Activated B cell treated with CpG ODN at 0.5 μM for 24 hours (primary cell): Measurements from ENCODE around the gene STK25. TPM values are rescaled to one million over a fixed set of nuclear protein-coding genes. Genes with fewer than 3 reads are reported as not detected.
A peak's percentile ranks its signal among the peaks of the same experiment; 100 is the strongest.

Experiments used
- ATAC-seq: fragments of 200-7000 bp; cut with Tn5 transposase; one replicate; pipeline ENCODE4 v1.10.0; 2021; ENCODE audit warnings: low read depth, mild to moderate bottlenecking, moderate library complexity
- CTCF ChIA-PET: fragments of 350-600 bp; sonication (Branson Sonifier 250); formaldehyde crosslinking; loops from one replicate; lab custom pipeline; 2021; ENCODE audit warnings: antibody characterized with exemption; lab: Charles Lee
- POLR2A ChIA-PET: fragments of 350-600 bp; sonication (Branson Sonifier 250); formaldehyde crosslinking; loops from one replicate; lab custom pipeline; 2021; ENCODE audit warnings: antibody characterized with exemption; lab: Charles Lee
- DNase-seq: peaks from one replicate; pipeline ENCODE4 v3.0.0; 2022
- H3K27ac Mint-ChIP-seq: one replicate; pipeline ENCODE4 v1.8.0; 2020; ENCODE audit warnings: mixed read lengths
- H3K27me3 Mint-ChIP-seq: one replicate; pipeline ENCODE4 v1.8.0; 2021; ENCODE audit warnings: mixed read lengths
- H3K36me3 Mint-ChIP-seq: one replicate; pipeline ENCODE4 v1.8.0; 2021; ENCODE audit warnings: low read depth, mixed read lengths
- H3K4me1 Mint-ChIP-seq: one replicate; pipeline ENCODE4 v1.8.0; 2021; ENCODE audit warnings: mixed read lengths
- H3K4me3 Mint-ChIP-seq: one replicate; pipeline ENCODE4 v1.8.0; 2020; ENCODE audit warnings: mild to moderate bottlenecking, mixed read lengths
- H3K9me3 Mint-ChIP-seq: one replicate; pipeline ENCODE4 v1.8.0; 2020; ENCODE audit warnings: mixed read lengths
- CTCF ChIP-seq: fragments of 200-600 bp; IDR thresholded peaks from one replicate; pipeline ENCODE4 v1.8.0; 2022; ENCODE audit warnings: antibody characterized with exemption, mild to moderate bottlenecking
- intact Hi-C: fragments of 100-400 bp; cut with micrococcal nuclease; formaldehyde crosslinking; loops from one replicate; pipeline ENCODE4 v1.15.1; 2024
- total RNA-seq: library from RNA; stranded (reverse); gene quantifications from 2 replicates; pipeline ENCODE4 v1.2.3, GENCODE V29; 2022

STK25 gene
- total RNA-seq, 1 donor from 2014 or later = 151 TPM

GRCh38 chr2:241547781-241548450 lies 39.5 kb upstream of the STK25 start:
- intact Hi-C loops = no loop called here
- no peak for DNase-seq
- CTCF ChIA-PET = no interaction called here
- Mint-ChIP-seq H3K9me3 (no peaks in the 10 kb centered on the region), H3K27me3 (peaks cover 30% of the 10 kb centered on the region), H3K27ac (no peak overlapping the region), H3K4me3 (no peak overlapping the region), H3K4me1 (no peaks in the 10 kb centered on the region), H3K36me3 (no peaks in the 10 kb centered on the region)
- ATAC-seq = no peak
- TF ChIP-seq CTCF = no peak
- POLR2A ChIA-PET = no interaction called here

DNA sequence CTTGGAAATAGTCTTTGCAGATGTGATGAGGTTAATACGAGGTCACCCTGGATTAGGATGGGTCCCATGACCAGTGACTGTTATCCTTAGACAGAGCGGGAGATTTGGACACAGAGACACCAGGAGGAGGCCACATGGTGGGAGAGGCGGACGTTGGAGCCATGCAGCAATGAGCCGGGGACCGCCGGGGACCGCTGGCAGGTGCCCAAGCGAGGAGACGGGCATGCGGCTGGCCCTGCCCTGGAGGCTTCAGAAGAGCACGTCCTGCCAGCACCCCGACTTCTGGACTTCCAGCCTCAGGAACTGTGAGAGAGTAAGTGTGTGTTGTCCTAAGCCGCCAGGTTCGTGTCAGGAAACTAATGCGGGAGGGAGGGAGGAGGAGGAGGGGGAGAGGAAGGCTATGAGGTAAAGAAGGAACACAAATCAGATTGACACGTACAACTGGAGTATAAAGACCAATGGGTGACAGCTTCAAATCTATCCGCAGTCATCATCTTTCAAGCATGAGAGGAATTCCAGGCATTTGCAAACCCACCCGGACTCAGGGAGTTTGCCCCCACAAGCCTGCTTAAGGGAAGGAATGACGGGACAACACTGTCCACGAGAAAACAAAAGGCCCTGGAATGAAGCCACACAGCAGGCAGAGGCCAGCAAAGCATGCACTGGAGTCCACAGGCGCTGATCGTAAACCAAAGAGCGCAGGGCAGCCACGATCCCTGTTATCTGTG lies 38.6 kb upstream of the STK25 start:
- intact Hi-C loops = no loop called here
- CTCF ChIA-PET = no interaction called here
- peaks cover 27% of the 10 kb centered on the region for H3K27me3 Mint-ChIP-seq
- H3K27ac Mint-ChIP-seq = no peak overlapping the region
- DNase-seq (no peak), ATAC-seq (no peak)
- H3K4me3 Mint-ChIP-seq = no peak overlapping the region
- no peak for TF ChIP-seq CTCF
- H3K9me3 Mint-ChIP-seq = no peaks in the 10 kb centered on the region
- H3K36me3 Mint-ChIP-seq = no peaks in the 10 kb centered on the region
- no peaks in the 10 kb centered on the region for H3K4me1 Mint-ChIP-seq
- POLR2A ChIA-PET = no interaction called here

DNA sequence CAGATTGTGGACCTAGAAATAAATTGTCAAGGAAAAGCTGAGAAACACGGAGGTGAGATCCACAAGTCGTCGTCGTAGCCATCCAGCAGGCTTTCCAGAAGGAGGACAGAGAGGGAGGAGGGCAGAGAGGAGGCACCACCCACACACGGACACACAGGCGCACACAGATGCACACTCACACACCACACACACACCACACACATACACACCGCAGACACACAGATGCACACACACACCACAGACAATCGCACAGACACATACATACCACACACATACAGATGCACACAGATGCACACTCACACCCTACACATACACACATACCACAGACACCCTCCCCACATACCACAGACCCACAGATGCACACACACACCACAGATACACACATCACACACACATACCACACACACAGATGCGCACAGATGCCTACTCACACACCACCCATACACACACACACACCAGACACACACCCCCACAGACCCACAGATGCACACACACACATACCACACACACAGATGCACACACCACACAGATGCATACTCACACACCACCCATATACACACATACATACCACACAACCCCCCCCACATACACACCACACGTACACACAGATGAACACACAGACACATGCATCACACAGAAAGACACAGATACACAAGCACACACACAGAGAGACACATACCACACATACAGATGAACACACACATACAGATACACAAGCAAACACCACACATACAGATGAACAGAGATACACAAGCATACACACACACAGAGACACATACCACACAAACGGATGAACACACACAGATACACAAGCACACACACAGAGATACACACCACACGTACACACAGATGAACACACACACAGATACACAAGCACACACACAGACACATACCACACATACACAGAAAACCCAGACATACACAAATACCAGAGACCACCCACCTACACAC lies 37.4 kb upstream of the STK25 start:
- intact Hi-C loops = no loop called here

GRCh38 chr2:241545106-241545505 lies 36.7 kb upstream of the STK25 start:
- CTCF ChIA-PET = no interaction called here
- POLR2A ChIA-PET = no interaction called here
- Mint-ChIP-seq H3K27ac (no peak overlapping the region), H3K4me1 (peaks cover 4% of the 10 kb centered on the region), H3K36me3 (no peaks in the 10 kb centered on the region), H3K4me3 (no peak overlapping the region), H3K9me3 (no peaks in the 10 kb centered on the region), H3K27me3 (peaks cover 26% of the 10 kb centered on the region)
- DNase-seq (no peak), ATAC-seq (no peak)
- no peak for TF ChIP-seq CTCF
- intact Hi-C loops = no loop called here

More for the DNA sequence above, 37.4 kb upstream of the STK25 start:
- Mint-ChIP-seq H3K4me3 (no peak overlapping the region), H3K4me1 (peaks cover under 1% of the 10 kb centered on the region), H3K27me3 (peaks cover 22% of the 10 kb centered on the region), H3K27ac (no peak overlapping the region), H3K9me3 (no peaks in the 10 kb centered on the region), H3K36me3 (no peaks in the 10 kb centered on the region)
- no peak for TF ChIP-seq CTCF
- no peak for DNase-seq
- POLR2A ChIA-PET = no interaction called here
- no peak for ATAC-seq
- CTCF ChIA-PET = no interaction called here

DNA sequence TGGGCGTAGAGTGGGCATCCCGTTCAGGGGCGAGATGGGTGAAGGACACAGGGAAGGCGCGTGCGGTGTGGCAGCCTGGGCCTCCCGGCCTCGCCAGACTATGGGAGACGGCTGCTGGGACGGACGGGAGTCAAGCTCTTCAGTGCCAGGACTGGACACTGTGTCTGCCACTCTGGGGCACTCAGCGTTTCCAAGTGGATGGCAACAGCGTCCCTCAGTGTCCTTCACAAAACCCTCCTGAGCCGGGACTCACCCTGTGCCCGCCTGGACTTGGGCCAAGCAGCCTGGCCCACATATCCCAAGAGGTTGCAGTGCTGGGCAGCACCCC lies 33.9 kb upstream of the STK25 start:
- DNase-seq (no peak), ATAC-seq (no peak)
- no peak for TF ChIP-seq CTCF
- Mint-ChIP-seq H3K36me3 (no peaks in the 10 kb centered on the region), H3K9me3 (no peaks in the 10 kb centered on the region), H3K4me1 (peaks cover 4% of the 10 kb centered on the region), H3K27ac (no peak overlapping the region), H3K4me3 (peak overlapping the region; percentile 32), H3K27me3 (peaks cover 15% of the 10 kb centered on the region)
- CTCF ChIA-PET = no interaction called here
- intact Hi-C loops = no loop called here
- POLR2A ChIA-PET = no interaction called here
